DMS153 treated with DMSO at 0.1 percent for 48 hours (cell line): ENCODE data around the gene FREM1.

Experiments
- DNase-seq: peaks from one replicate; lab custom pipeline; 2025; ENCODE audit not compliant: unreplicated experiment; lab: John Stamatoyannopoulos, UW

The FREM1 gene

DNA sequence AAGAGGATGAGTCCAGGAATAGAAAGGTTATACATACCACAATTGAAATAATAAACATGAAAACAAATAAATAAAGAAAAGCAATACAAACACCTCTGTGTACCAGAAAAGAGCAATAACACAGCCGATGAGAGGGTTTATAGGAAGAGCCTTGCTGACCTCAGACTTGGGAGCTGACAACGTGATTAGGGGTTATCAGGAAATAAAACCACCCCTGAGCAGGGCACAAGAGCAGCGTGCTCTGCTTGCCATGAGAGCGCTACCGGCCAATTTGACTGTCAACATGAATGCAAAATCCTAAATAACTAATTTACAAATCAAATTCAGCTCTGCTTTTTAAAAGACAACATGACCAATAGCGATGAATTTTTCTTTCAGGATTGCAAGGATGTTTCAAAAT is 2.6 kb upstream of the FREM1 start:
- DNase-seq = no peak

DNA sequence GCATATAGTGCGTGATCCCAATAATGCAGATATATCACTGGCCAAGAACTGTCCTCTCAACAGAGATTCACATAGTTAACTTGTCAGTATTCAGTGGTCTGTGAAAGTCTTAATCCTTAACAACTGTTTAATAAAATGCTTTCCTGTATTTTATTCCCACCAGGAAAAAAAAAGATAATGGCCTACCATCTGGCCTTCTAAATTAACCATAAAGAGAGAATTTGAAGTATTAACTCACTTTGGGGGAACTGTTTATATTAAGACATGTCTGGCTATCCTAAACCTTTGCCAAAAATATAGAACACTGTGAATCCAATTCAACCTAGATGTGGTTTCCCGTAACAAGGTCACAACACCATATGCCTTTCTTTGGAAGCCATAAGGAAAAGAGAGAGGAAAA is 818 bp upstream of the FREM1 start:
- DNase-seq = no peak

DNA sequence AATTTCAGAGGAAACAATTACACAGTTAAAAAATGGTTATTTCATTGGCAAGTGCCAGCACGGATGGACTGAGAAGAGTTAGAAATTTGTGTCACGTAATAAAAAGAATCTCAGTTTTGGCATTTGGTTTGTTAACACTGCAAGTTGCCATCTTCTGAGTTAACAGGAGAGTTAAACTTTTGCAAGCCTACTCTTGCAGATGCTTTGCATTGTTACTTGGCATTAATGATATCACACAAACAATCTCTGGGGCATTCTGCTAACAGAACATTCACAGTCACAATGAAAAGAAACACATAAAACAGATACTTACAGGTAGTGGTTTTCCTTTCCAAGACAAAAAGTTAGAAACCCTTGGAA is 647 bp downstream of the FREM1 start:
- DNase-seq = no peak

DNA sequence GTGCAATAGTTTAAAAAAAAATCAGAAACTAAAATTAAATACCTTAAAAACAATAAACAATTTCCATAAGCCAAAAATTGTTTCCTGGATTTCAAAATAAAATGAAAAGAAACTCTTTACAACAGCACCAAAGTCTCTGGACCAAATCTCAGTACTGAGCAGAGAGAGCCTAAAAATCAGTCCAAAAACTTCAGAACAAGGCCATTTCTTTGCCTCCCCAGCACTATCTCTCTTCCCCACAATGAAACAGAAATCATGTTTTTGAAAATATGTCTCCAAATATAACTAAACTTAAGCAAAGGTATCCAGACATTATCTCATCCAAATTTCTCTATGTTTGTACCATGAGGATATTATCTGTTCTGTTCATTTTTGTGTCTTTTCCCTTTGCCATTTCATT is 1.0 kb downstream of the FREM1 start:
- DNase-seq = no peak

DNA sequence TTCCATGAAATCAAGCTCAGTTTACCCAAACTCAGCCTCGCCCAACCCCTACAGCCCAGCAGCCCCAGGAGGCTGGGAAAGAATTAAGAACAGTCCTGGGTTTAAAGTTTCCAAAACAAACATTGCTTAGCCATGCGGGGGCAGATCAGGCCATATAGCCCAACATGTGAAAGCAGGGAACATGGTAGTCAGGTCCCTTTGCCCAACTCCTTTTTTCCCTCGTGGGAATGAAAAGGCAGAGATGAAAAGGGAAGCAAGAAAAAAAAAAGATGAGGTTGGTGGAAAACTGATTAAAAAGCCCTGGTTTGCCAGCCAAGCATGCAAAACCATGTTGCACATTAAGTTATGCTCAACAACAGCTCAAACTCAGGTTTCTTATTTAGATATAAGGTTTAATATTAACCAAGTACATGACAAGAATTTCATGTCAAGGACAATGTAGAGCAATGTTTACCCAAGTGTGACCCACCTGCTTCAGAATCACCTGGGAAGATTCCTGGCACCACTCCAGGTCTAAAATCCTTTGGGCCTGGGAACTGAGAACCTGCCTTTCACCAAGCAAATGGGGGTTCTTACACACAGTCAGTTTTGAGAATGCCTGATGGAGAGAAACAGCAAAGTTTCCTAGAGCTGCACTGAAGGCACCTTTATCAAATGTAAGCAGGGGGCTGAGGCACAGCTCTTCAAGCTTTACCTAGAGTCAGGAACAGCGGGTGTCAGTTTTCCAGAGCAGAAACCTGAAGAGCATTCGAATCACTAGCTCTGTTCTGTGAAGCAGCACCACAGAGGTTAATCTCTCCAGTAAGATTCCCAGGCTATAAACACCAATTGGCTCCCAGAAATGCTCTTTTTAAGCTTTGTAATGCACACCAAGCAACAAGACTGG is 1.7 kb downstream of the FREM1 start:
- DNase-seq = no peak

DNA sequence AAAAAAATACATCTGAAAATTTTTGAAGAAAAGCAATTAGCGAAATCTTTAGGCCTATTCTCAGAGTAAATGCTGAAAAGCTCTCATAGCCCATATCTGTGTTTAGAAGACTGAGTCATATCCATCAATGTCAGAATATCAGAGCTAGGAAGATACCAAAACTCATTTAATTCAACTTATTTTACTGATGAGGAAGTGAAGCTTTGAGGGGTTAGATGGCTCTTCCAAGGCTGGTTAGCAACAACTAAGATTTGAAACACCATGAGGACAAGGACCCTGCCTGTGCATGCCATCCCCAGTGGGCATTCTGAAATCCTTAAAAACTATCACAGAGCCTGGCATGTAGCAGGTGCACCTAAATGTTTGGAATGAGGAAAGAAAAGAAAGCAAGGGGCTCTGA is 2.5 kb downstream of the FREM1 start:
- no peak for DNase-seq

DNA sequence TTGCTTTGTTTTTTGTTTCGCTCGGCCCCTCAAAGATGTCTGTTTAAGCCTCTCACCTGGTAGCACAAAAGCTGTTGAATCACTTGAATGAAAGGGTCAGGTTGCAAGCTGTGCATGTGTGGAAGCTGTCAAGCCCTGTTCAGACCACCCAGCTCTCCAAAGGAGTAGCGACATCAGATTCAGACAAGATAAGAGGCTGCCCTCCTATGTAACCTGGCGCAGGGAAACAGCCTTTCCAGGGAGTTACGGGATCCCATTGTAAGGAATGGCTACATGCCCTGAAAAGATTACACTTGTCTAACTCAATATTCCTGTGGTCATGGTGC is 2.9 kb downstream of the FREM1 start:
- no peak for DNase-seq

DNA sequence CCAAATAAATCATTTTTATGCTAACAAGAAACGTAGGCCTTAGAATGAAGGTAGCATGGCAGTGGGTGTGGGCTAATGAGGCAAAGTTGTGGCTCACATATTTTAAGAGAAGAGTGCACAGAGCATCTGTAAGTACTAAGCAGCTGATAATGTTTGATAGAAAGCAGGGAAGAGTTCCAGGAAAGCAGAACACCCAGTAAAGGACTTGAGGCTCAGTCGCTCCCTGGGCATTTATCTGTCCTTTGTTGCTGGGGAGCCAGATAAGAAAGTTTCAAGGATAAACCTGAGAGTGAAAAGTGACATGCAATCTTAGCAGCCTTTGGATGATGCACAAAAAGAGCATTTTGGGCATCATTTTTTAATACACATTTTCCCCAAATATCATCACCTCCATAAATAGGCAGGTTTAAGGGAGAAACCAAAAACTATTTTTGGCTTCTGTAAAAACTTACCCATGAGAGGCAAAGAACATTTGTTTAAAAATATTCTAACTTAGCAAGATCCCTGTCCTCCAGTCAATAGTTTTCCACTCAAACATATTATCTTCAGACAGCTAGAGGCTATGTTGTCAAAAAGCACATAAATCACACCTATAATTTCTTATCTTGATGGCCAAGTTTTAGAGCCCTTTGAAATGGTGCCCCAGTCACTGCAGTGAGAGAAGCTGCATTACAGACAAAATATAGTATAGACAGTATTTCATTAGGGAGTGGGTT is 3.4 kb downstream of the FREM1 start:
- DNase-seq = no peak

DNA sequence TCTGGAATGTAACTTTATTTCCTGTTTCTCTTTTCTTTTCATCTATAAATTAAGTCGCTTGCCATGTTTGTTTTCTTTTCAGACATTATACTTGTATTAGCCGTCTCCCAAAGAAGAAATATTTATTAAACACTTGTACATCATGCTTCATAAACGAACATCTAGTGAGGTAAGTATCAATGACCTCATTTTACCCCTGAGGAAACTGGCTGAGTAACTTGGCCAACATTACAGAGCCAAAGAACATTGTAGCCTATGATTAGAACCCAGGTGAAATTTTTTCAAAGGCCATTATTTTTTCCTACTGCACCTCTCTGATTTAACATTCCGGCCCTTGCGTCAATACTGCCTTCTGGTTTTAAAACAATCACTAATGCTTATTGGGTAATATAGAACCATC is 4.2 kb downstream of the FREM1 start:
- DNase-seq = no peak

DNA sequence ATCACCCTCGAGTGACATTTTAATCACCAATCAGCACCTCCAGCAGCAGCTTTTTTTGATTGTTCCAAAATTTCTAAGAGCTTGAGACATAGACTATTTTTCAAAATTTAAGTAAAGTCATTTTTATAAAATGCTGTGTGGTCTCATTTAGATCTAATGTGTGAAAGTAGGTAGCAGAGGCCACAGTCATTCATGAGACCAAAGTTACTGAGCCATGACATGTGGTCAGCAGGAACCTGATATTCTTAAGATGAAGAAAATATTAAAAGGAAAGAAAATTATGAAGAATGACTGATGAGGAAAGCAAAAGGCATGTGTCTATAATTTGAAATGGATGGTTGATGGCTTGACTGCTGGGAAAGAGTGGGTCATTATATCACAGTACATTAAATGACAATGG is 7.2 kb downstream of the FREM1 start:
- DNase-seq = no peak

DNA sequence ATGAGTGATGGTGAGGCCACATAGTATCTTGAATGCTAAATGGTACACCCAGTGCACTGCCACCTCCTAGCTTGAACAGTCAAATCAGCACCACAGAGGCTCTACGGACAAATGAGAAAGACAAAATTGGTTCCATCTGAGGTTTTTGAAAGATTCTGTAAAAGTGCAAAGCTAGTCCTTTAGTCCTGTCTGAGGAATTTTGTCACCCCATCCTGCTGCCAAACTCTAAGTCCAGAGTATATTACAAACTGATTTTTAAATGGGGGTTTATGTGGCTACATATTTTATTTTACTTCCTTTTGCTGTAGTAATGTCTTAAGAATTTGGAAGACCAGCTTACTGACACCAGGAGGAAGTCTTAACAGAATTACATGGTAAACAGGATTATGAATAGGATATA is 7.7 kb downstream of the FREM1 start:
- DNase-seq = no peak

DNA sequence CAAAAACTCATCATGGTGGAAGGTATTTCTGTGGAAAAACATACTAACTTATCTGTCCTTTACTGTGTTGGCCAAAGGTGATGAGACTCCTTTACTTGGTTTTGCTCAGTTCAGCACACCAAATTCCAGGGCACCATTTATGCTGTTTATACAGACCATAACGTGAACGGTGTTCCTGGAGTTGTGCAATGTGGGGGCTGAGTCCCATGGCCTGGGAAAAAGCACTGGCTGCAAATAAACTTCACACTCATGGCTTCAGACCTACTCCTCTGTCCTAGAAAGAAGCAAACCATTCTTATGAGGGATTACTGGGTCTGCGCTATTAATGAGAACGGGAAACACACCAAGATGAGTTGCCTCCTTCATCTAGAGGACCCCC is 10.4 kb downstream of the FREM1 start:
- DNase-seq = no peak

DNA sequence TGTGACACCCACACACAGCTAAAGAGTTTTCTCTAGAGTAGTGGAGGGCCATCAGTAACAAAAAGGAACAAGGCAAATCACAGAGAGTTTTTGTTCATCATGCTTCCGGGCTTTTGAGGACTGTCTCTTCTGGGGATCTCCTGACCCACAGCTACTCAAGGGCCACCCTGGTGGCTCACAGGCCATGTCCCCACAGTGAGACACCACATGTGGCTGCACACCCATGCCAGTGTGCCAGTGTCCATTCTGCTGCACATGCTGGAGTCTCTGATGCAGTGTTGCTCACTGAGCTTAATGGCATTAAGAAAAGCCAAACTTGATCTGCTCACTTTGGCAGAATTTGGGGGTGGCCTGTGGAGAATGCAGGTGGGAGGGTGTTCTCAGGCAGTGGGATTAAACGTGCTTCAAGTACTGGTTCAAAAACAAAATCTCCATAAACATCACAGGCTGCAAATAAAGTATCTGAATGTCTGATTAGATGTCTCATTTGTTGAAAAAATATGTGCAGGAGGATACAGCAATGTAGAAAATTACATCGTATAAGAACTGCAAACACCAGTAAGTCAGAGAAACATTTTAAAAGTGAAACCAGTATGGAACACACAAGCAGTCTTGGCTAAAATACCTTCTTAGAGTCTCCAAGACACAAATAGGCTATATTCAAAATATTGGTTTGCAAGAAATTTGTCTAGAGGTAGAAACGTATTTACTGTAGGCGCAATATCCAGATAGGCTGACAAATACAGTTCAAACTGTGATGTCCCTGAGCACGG is 11.0 kb downstream of the FREM1 start:
- DNase-seq = no peak

DNA sequence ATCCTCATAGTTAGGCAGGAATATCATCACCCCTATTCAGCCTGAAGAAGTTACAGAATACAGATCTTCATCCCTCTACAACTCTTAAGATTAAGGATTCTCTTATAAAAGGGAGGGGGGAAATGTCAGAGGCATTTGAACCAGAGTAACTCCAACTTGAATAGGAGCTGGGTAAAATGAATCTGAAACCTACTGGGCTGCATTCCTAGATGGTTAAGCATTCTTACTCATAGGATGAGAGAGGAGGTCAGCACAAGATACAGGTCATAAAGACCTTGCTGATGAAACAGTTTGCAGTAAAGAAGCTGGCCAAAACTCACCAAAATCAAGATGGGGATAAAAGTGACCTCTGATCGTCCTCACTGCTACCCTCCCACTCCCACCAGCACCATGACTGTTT is 14.4 kb downstream of the FREM1 start:
- no peak for DNase-seq

DNA sequence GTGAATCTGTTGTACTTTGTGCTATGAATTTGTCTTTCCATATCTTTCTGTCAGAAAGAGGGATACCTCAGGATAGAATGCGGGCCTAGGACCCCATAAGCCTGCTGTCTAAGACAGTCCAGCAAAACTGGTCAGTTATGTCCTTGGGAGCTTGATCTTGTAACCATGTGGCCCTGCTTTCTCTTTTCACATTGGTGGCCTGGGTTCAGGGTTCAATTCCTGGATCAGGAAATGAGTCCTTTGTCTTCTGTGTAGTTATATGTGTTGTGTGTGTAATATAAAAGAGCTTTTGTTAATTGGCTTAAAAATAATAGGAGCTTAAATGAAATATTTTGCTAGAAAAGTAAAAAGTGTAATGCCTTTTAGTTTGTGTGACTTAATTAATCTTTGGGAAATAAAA is 16.9 kb downstream of the FREM1 start:
- no peak for DNase-seq

DNA sequence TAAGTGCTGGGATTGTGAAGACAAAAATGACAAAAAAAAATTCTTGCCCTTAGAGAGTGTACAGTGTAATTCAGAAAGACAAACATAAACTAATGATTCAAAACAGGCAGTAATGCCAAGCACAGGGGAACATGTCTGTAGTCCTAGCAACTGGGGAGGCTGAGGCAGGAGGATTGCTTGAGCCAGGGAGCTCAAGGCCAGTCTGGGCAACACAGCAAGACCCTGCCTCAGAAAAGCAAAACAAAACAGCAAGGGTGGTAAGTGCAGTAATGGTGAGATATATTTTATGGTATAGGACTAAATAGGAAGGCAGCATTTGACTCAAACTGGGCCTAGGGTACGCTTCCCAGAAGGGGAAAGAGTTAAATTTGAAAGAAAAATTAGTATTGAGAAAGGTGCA is 18.9 kb downstream of the FREM1 start:
- DNase-seq = no peak

DNA sequence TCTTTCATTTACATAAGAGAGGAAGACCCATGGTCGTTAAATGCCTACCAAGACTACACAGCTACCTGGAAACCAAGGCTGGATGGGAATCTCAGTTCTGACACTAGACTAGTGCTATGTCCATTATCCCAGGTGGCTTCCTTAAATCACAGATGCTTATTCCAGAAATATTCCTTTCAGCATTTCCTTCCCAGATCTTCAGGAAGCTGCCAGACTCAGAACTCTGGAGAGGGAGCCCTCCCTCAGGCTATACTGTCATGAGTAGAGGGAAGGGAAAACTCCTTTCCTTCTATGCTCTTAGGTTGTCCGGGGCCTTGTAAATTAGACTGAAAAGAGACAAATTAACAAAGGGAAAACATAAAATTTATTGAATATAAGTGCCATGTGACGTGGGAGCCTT is 20.8 kb downstream of the FREM1 start:
- no peak for DNase-seq

DNA sequence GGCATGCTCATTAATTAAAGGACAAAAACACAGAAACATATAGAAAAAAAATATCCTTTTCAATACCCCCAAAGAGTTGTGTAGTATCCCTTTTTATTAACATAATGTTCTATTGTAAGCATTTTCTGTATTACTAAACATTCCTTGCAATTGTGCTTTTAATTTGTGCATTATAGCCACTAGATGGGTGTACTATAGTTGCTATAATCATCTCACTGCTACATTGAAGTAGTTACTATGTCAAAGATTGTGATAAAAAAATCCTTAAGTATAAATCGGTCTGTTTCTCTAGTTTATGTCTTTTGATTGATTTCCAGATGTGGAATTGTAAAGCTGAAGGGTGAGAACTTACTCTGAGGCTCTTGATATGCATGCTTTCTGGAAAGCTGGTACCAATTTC is 21.4 kb downstream of the FREM1 start:
- DNase-seq = no peak

DNA sequence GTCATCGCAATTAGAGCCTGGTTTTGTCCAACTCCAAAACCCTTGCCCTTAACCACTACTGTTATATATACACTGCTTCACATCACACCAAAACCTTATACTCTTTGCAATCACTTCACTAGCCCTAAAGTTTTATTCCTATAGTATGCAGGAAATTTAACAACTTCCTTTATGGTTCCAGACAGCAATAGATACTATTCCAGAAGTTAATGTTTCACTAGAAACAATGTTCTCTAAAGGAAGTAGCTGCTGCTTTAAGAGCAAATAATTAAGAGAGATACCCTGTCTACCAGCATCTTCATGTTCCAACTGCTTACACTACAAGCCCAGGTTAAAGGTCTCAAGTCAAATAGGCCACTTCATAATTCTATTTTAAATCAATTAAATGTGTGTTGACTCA is 22.0 kb downstream of the FREM1 start:
- DNase-seq = no peak

DNA sequence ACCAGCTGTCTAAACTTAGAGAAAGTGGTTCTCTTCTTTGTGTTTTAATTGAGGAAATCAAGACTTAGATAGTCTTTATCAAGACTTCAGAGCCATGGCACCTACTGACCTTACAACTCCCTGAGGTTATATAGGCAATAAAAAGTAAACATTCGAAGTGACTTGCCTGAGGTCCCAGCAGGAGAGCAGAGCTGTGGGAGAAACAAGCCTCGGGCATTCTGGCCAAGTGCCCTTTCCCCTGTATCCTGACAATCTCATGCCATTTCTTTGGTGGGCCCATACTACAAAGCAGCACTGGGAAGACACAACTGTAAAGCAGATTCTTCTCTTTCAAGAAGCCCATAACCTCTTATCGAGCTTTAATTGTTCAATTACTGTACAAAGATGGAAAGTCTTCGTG is 23.1 kb downstream of the FREM1 start:
- DNase-seq = no peak

DNA sequence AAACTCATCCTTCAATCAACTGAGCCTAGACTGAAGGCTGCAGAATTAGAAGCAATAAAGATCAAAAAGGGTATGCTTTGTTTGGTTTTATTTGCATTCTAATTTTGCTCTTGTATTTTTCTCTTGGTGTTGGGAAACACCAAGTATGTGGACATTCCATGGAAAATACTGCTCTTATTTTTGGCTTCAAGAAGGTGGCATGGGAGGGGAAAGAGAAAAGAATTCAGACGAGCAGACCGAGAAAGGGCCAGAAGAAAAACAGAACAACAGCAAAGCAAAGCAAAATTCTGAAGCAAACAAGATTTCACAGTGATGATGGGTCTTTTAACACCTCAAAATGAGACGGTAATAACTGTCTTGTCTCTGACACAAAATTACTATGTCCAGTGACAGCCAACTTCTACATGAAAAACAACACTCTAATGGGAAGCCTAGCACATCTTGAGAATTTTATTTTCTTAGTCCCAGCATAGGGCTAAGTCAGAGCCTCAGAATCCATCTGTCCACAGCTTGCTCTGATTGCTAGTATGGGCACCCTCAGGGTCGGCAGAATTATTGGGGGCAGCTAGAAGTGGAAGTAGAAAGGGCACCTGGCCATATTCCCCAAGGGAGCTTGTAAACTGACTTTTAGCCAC is 26.8 kb downstream of the FREM1 start:
- DNase-seq = no peak

DNA sequence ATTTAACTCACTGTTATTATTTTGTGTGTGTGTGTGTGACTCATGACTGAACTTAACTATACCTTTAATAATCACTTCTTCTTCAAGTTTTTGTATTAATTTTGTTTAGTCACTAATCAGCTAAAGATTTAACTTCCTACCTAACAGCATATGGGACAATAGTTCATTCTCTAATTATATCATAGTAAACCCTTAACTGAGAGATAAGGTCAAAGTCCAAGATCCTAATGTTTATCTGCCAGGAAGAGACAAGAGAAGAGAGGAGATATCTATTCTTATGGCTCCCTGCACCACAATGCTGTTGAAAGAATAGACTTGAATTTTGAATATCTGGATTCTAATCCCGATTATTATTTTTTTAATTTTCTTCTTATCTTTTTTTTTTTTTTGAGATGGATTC is 28.1 kb downstream of the FREM1 start:
- no peak for DNase-seq
